Dermis blood vessel endothelial cell (primary cell): ENCODE data around the gene ZFHX3. TPM values are rescaled to one million over a fixed set of nuclear protein-coding genes. Genes with fewer than 3 reads are reported as not detected.

Experiments
- DNase-seq: peaks from one replicate; pipeline ENCODE4 v3.0.0; 2010
- total RNA-seq: library from RNA; depleted of rRNA; stranded (reverse); fragments of >200 nt; gene quantifications from 2 replicates; pipeline ENCODE4 v1.2.3, GENCODE V29; 2014

The ZFHX3 gene
- total RNA-seq, 1 donor from 2014 or later: 5.6 TPM

GRCh38 chr16:72785886-72786285 lies 262.0 kb downstream of the ZFHX3 start:
- no peak for DNase-seq

- no peak for DNase-seq
Observed at GRCh38 chr16:72785171-72785570, 262.8 kb downstream of the ZFHX3 start.

- no peak for DNase-seq
Observed at GRCh38 chr16:72783716-72784318, 264.1 kb downstream of the ZFHX3 start.

GRCh38 chr16:72769876-72770275 lies 278.1 kb downstream of the ZFHX3 start:
- no peak for DNase-seq

GRCh38 chr16:72768591-72768990 lies 279.3 kb downstream of the ZFHX3 start:
- DNase-seq: no peak

GRCh38 chr16:72766506-72766905 lies 281.4 kb downstream of the ZFHX3 start:
- DNase-seq: no peak

GRCh38 chr16:72764015-72764654 lies 283.8 kb downstream of the ZFHX3 start:
- no peak for DNase-seq

- no peak for DNase-seq
Observed at GRCh38 chr16:72760581-72760980, 287.3 kb downstream of the ZFHX3 start.

- DNase-seq: no peak
Observed at GRCh38 chr16:72753881-72754280, 294.0 kb downstream of the ZFHX3 start.

GRCh38 chr16:72752004-72752695 lies 295.8 kb downstream of the ZFHX3 start:
- DNase-seq: no peak

- no peak for DNase-seq
Observed at GRCh38 chr16:72751076-72751475, 296.9 kb downstream of the ZFHX3 start.

GRCh38 chr16:72749091-72749490 lies 298.8 kb downstream of the ZFHX3 start:
- DNase-seq: no peak

- DNase-seq: no peak
Observed at GRCh38 chr16:72744076-72744793, 303.7 kb downstream of the ZFHX3 start.

- no peak for DNase-seq
Observed at GRCh38 chr16:72743011-72743761, 304.7 kb downstream of the ZFHX3 start.

GRCh38 chr16:72740347-72740746 lies 307.6 kb downstream of the ZFHX3 start:
- no peak for DNase-seq

GRCh38 chr16:72739577-72739976 lies 308.4 kb downstream of the ZFHX3 start:
- peak; percentile 1 for DNase-seq

GRCh38 chr16:72736074-72736473 lies 311.9 kb downstream of the ZFHX3 start:
- no peak for DNase-seq
